ENCODE results near the gene PAIP1.
"Not testable (repeated sequence)": the region's sequence is repeated elsewhere in the genome, so short reads cannot be mapped to it uniquely, and the experiment has no call there.

The PAIP1 gene, protein sequence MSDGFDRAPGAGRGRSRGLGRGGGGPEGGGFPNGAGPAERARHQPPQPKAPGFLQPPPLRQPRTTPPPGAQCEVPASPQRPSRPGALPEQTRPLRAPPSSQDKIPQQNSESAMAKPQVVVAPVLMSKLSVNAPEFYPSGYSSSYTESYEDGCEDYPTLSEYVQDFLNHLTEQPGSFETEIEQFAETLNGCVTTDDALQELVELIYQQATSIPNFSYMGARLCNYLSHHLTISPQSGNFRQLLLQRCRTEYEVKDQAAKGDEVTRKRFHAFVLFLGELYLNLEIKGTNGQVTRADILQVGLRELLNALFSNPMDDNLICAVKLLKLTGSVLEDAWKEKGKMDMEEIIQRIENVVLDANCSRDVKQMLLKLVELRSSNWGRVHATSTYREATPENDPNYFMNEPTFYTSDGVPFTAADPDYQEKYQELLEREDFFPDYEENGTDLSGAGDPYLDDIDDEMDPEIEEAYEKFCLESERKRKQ

DNA sequence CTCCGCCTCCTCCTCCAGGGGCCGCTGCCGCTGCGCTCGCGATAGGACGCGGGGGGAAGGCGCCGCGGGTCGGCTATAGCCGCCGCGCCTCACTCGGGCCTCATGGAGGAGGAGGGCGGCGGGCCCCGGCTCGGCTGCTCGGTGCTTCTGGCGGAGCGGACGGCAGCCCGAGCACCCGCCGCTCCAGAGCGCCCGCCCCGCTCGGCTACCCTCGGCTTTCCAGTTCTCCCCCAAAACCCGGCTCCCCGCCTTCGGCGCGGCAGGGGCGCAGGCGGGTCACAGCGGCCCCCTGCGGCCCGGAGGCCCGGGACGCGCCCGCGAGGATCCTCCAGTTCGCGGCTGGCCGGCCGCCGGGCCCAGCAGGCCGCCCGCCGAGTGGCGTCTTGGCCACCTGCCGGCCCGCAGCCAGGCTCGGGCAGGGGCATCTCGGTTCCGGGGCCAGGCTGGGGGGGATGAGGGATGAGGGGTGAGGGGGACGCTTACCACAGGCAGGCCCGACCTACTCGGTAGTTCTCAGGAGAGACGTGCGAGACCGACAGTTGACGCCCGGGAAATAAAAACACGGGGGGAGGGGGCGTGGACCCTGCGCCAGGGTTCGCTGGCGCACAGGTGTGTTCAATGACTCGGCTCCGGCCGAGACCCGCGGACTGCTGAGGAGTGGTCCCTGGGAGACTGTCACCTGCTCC is at the start of gene PAIP1:
PAIP1 (minus strand) TSS at position 221 of the 686 bp plus-strand sequence. CDS start 231 bp downstream, outside the sequence.
- DNase-seq: peak; percentile 86

DNA sequence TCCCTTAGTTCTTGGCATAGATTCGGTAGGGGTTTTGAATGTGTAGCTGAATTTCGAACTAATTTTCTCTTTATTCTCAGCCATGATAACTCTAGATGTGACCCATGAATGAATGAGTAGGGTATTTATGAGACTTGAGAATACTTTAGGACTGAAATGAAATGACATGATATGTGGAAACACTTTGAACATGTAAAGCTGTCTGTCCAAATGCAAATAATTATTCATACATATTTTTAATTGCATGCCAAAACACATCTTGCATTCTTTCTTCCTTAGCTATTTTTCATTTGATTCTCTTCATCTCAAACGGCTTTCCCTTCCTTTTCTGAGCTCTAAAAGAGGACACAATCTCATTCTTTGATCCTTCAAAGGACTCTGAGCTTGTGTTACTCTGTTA is 49.5 kb upstream of the PAIP1 start:
- no peak for DNase-seq

DNA sequence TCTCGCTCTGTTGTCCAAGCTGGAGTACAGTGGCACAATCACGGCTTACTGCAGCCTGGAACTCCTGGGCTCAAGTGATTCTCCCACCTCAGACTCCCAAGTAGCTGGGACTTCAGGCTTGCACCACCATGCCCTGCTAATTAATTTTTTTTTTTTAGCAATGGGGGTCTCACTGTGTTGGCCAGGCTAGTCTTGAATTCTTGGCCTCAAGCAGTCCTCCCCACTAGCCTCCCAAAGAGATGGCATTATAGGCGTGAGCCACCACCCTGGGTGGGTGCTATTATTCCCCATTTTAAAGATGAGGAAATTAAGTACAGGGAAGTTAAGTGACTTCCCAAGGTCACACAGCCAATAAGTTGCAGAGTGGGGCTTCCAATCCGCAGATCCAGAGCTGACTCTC is 47.8 kb upstream of the PAIP1 start:
- DNase-seq: no peak

DNA sequence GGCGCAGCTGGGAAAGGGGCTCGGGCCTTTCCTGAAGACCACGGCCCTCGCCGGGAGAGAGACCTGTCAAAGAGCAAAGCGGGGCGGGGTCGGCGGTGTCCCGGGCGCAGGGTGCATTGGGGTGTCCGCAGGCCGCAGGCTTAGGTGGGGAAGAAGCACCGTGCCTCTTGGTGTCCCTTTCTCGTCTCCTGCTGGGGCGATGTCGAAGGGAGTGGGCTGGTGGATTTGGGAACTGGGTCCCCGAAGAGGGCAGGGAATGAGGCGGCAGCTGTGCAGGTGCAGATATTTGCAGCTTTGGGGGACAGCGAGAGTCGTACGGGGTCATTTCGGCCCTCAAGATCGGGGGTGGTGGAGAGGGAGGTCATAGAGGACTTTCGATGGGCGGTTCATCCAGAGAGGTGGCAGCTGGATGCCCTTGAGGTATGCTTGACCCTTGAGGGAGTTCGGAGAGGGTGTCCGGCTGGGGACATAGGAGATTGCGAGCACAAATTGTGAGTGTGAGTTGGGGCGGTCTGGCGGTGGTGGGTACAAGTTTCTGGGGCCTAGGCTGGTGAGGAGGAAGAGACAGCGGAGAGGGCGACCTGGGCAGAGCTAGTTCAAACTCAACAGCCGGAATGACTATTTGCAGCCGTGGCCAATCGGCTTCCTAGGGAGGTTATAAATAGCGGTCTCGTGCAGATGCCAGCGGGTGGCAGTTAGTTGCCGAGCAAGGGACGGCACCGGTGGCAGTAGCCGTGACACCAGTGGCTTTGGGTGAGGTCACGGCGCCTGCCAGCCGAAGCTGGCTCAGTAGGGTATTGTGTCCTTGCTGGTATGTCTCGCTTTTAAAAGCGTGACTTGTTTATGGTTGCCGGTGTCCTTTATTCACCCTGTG is 46.7 kb upstream of the PAIP1 start:
- DNase-seq: peak; percentile 58

GRCh38 chr5:43602461-43603343 is 45.8 kb upstream of the PAIP1 start, which contains the start of gene NNT:
Gene NNT (plus strand): TSS chr5:43603180. CDS start chr5:43609196, 6,016 bp downstream.
- DNase-seq: peak; percentile 45

- no peak for DNase-seq
These were observed 44.8 kb upstream of the PAIP1 start for GRCh38 chr5:43601454-43602260.

- DNase-seq: not testable (repeated sequence)
These were observed 42.0 kb upstream of the PAIP1 start for GRCh38 chr5:43598927-43599326.

- no peak for DNase-seq
These were observed 35.5 kb upstream of the PAIP1 start for GRCh38 chr5:43592363-43592762.

DNA sequence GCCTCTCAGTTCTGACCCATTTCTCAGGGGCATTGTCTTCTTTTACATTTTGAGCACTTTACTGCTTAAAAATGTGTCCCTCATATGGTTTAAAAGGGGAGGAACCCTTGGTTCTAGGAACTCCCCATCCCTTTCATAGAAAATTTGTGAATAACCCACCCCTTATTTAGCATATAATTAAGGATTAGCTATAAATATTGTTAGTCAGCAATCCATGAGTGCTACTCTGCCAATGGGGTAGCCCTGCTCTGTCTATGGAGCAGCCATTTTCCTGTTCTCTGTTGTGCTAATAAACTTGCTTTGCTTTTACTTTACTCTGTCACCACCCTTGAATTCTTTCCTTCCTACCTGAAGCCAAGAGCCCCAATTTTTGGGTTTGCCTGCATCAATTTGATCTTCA is 33.8 kb upstream of the PAIP1 start:
- DNase-seq: no peak

GRCh38 chr5:43589310-43589709 is 32.4 kb upstream of the PAIP1 start:
- DNase-seq: no peak

GRCh38 chr5:43588842-43589241 is 32.0 kb upstream of the PAIP1 start:
- DNase-seq: no peak

DNA sequence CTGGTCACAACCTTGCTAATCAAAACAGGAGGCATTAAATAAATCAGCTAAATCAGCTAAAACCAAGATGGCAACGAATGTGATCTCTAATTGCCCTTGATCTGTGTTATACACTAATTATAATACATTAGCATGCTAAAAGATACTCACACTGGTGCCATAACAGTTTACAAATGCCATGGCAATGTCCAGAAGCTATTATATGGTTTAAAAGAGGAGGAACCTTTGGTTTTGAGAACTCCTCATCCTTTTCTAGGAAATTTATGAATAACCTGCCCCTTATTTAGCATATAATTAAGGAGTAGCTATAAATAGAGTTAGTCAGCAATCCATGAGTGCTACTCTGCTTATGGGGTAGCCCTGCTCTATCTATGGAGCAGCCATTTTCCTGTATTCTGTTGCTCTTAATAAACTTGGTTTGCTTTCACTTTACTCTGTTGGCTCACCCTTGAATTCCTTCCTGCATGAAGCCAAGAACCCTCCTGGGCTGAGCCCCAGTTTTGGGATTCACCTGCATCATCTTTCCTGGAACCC is 27.4 kb upstream of the PAIP1 start:
- no peak for DNase-seq

- DNase-seq: no peak
These were observed 26.8 kb upstream of the PAIP1 start for GRCh38 chr5:43583724-43584123.

DNA sequence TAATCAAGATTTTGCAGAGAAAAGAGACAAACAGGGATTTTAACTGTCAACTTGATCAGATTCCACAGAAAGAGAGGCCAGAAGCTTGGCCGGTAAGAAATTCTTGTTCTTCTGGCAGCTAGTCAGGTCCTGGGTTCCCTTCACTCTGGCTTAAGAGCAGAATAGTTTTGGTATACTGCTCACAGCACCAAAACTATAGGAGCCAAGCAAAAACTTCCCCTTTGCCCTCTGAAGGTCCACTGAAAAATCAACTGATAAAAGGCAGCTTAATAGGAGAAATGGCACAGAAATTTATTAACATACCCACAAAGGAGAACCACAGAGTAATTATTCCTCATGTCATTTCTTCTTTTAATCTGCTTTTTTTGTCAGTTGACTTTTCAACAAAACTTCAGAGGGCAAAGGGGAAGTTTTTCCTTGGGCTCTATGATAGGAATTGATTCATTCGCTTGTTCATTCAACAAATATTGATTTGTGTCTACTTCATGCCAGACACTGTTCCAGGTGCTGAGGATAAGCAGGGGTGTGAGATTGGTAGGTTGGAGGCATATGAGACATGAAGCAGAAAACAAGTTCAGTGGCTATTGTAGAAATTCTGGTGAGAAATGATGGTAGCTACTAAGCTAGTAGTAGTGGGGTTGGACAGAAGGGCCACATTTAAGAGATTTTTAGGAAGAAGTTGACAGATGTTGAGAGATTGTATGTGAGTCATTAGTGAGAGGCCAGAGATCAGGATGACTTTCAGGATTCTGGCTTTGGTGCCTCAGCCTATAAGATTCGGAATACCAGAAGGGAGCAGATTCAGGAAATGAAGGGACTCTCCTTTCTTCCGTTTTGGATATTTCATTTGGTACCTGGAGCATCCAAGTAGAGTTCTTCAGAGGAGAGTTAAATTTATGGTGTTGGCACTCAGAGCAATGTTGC is 25.5 kb upstream of the PAIP1 start:
- no peak for DNase-seq

DNA sequence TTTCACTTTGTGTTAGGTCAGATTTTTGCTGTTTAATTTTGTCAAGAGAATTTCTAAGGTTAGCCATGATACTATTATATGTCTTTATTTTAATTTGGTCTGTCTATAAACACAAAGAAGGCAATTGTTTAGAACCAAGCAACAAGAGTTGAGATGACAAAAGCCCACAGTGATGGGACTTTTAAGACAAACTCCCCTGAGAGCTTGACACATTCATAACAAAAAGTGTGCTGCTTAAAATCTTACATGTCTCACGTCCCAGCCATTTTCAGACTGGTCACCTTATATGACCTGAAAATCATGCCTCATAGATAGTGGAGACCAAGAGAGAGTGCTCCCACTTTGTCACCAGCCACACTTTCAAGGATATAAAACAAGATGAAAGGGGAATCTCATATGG is 24.5 kb upstream of the PAIP1 start:
- no peak for DNase-seq

- DNase-seq: not testable (repeated sequence)
These were observed 23.7 kb upstream of the PAIP1 start for GRCh38 chr5:43580402-43581210.

DNA sequence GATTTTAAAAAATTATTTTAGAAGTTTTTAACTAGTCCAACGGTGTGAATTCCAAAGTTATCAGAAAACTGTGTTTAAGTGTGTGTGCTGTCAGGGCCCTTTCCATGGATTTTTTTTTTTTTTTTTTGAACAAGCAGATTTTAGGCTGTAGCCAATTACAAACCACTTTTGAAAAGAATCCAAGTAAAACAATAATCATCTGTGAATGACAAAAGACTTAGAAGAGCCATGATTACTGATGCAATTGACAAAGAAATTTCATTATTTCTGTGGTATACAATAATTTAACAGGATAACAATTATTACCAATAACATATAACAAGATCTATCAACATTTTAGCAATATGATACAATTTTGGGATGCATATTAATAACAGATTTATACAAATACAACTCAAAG is 16.2 kb upstream of the PAIP1 start:
- DNase-seq: no peak

DNA sequence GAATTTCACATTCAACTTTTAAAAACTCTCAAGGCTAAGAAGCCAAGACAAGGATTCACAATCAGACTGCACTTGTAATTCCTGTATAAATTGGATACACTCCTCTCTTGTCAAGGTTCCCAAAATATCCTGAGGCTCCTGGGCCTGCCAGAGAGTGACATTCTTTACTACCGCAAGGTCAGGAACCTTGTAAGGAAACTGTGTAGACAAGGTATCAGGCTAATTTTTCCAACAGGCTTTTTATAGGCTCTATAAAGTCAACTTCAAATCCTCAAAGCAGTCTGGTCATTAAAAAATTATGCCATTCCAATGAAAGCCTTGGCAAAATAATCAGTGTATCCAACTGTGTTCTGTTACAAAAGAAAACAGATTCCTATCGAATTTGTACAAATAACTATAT is 15.5 kb upstream of the PAIP1 start:
- DNase-seq: no peak

- DNase-seq: no peak
These were observed 14.4 kb upstream of the PAIP1 start for GRCh38 chr5:43571237-43571636.
